ENCODE measurements around the gene FCN2. TPM values are rescaled to one million over a fixed set of nuclear protein-coding genes. Genes with fewer than 3 reads are reported as not detected.

FCN2 gene
- total RNA-seq, 4 donors from 2014 or later, result not detected

- H3K27me3 ChIP-seq, result no peaks in the 10 kb centered on the region
- no peak overlapping the region for H3K27ac ChIP-seq
- H3K4me1 ChIP-seq, result no peaks in the 10 kb centered on the region
- H3K4me3 ChIP-seq, result no peak overlapping the region
- TF ChIP-seq CTCF (IDR thresholded peaks at IDR 0.05) (no peak), POLR2A (IDR thresholded peaks at IDR 0.05) (no peak)
- H3K9me3 ChIP-seq, result no peaks in the 10 kb centered on the region
- DNase-seq, result no peak
- peaks cover 0 to 4% (median 0%) of the 10 kb centered on the region in 3 donors for H3K36me3 ChIP-seq
Measured at GRCh38 chr9:134834957-134835419, 45.6 kb upstream of the FCN2 start.

DNA sequence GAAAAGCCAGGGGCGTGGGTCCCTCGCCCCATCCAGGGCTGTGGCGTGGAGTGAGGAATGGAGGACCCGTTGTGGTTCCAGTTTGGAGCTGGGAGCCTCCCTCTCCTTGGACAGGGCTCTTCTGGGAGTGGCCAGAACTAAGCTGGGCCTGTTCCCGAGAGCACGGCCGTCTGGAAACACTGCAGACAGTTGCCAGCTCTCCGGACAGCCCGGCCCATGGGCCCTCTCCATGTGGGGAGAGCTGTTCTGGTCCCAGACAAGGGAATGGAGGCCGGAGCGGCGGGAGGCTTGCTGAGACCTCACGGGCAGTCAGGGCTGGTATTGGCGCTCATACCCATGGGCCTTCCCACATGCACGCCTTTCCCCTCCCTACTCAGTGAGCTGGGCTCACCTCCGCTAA, 45.2 kb upstream of the FCN2 start:
- Histone ChIP-seq H3K27me3 (no peaks in the 10 kb centered on the region), H3K4me3 (no peak overlapping the region), H3K4me1 (no peaks in the 10 kb centered on the region), H3K9me3 (no peaks in the 10 kb centered on the region), H3K36me3 (peaks cover 0 to 4% (median 0%) of the 10 kb centered on the region in 3 donors), H3K27ac (no peak overlapping the region)
- no peak for TF ChIP-seq POLR2A (IDR thresholded peaks at IDR 0.05)
- no peak for TF ChIP-seq CTCF (IDR thresholded peaks at IDR 0.05)
- DNase-seq, result no peak

DNA sequence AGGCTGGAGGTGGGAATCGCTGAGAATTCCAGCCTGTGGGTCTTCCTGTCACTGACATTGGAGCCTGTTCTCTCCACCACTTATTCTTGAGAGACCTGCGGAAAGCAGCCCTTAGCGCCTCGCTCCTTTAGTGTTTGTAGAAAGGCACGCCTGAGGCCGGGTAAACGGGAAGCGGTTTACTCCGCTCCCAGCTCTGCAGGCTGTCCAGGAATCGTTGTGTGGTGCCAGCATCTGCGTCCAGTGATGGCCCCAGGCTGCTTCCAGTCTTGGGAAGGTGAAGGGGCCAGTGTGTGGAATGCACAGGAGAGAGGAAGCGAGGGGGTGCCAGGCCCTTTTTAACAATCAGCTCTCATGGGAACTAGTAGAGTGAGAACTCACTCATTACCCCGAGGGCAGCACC, 44.6 kb upstream of the FCN2 start:
- no peak for DNase-seq
- peaks cover 0 to under 1% (median 0%) of the 10 kb centered on the region in 3 donors for H3K36me3 ChIP-seq
- H3K27me3 ChIP-seq, result no peaks in the 10 kb centered on the region
- H3K27ac ChIP-seq, result no peak overlapping the region
- H3K4me3 ChIP-seq, result no peak overlapping the region
- H3K9me3 ChIP-seq, result no peaks in the 10 kb centered on the region
- no peak for TF ChIP-seq CTCF (IDR thresholded peaks at IDR 0.05)
- TF ChIP-seq POLR2A (IDR thresholded peaks at IDR 0.05), result no peak
- H3K4me1 ChIP-seq, result no peaks in the 10 kb centered on the region

DNA sequence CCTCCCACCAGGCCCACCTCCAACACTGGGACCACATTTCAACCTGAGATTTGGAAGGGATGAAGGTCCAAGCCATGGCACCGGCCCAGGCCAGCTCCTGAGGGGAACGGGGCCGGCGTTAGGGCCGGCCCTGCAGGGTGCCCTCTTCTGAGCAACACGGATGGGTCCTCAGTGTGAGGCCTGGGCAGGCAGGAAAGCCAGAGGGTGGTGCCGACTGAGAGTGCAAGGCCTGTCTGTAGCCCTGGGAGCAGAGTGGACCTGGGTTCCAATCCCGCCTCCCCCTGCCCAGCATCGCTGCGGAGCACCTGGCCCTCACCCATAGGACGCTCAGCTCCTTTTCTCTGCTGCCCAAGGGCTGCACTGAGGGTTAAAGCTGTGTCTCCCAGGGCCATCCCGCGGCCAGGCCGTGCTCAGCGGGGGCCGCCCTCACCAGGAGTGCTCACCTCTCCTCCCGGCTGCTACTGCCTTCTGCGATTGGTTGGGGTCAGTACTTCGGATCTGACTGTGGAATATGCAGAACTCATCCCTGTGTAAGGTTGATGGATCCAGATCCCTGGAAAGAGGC, 44.1 kb upstream of the FCN2 start:
- Histone ChIP-seq H3K4me3 (no peak overlapping the region), H3K36me3 (no peaks in the 10 kb centered on the region), H3K9me3 (no peaks in the 10 kb centered on the region), H3K4me1 (no peaks in the 10 kb centered on the region), H3K27me3 (no peaks in the 10 kb centered on the region), H3K27ac (no peak overlapping the region)
- TF ChIP-seq POLR2A (IDR thresholded peaks at IDR 0.05) (no peak), CTCF (IDR thresholded peaks at IDR 0.05) (no peak)
- DNase-seq, result no peak

GRCh38 chr9:134837529-134837928, 43.1 kb upstream of the FCN2 start:
- H3K4me1 ChIP-seq, result no peaks in the 10 kb centered on the region
- no peak overlapping the region for H3K4me3 ChIP-seq
- H3K27me3 ChIP-seq, result no peaks in the 10 kb centered on the region
- H3K27ac ChIP-seq, result no peak overlapping the region
- DNase-seq, result no peak
- no peaks in the 10 kb centered on the region for H3K9me3 ChIP-seq
- no peak for TF ChIP-seq POLR2A (IDR thresholded peaks at IDR 0.05)
- no peak for TF ChIP-seq CTCF (IDR thresholded peaks at IDR 0.05)
- no peaks in the 10 kb centered on the region for H3K36me3 ChIP-seq

All from Peyer's patch (tissue), 4 donors.